HG03139 (cell line): ENCODE data around the gene LPGAT1.
"Not testable (repeated sequence)": the region's sequence is repeated elsewhere in the genome, so short reads cannot be mapped to it uniquely, and the experiment has no call there.

ENCODE experiments used
- ATAC-seq: cut with Tn5 transposase; IDR thresholded peaks from one replicate; pipeline ENCODE4 v1.9.1; 2021; ENCODE audit not compliant: unreplicated experiment

The LPGAT1 gene

GRCh38 chr1:211708006-211708405 is 122.6 kb downstream of the LPGAT1 start:
- no peak for ATAC-seq

GRCh38 chr1:211705467-211706091 is 125.0 kb downstream of the LPGAT1 start:
- no peak for ATAC-seq

GRCh38 chr1:211704543-211704942 is 126.0 kb downstream of the LPGAT1 start:
- no peak for ATAC-seq

- no peak for ATAC-seq
These were observed 126.6 kb downstream of the LPGAT1 start for GRCh38 chr1:211703812-211704537.

GRCh38 chr1:211701733-211702132 is 128.8 kb downstream of the LPGAT1 start:
- no peak for ATAC-seq

GRCh38 chr1:211699059-211699458 is 131.5 kb downstream of the LPGAT1 start:
- no peak for ATAC-seq

GRCh38 chr1:211698161-211699026 is 132.2 kb downstream of the LPGAT1 start:
- ATAC-seq, result peak; percentile 40

- ATAC-seq, result peak; percentile 85
These were observed 133.2 kb downstream of the LPGAT1 start for GRCh38 chr1:211697356-211697755.

GRCh38 chr1:211695135-211695816 is 135.3 kb downstream of the LPGAT1 start:
- ATAC-seq, result peak; percentile 28

- ATAC-seq, result not testable (repeated sequence)
These were observed 136.7 kb downstream of the LPGAT1 start for GRCh38 chr1:211693911-211694310.
